GM06990 (cell line): ENCODE results near the gene CD48.
"Not testable (repeated sequence)": the region's sequence is repeated elsewhere in the genome, so short reads cannot be mapped to it uniquely, and the experiment has no call there.

ENCODE experiments used
- DNase-seq: peaks from one replicate; pipeline ENCODE4 v3.0.0-alpha.2; 2011; ENCODE audit not compliant: insufficient read length; ENCODE audit errors: extremely low read depth
- H3K27me3 ChIP-seq: replicated peaks from 2 replicates; pipeline ENCODE4 v1.6.0; 2011; ENCODE audit warnings: low read length; ENCODE audit not compliant: control insufficient read depth, insufficient read depth
- H3K36me3 ChIP-seq: 2 replicates; pipeline ENCODE4 v1.5.1; 2011; ENCODE audit warnings: low read length; ENCODE audit not compliant: control insufficient read depth, insufficient read depth
- H3K4me3 ChIP-seq: replicated peaks from 2 replicates; pipeline ENCODE4 v1.5.1; 2011; ENCODE audit warnings: low read depth, mild to moderate bottlenecking, control low read depth, low read length
- CTCF ChIP-seq: IDR thresholded peaks from 2 replicates; pipeline ENCODE4 v1.5.1; 2011; ENCODE audit warnings: low read length, control low read depth, mild to moderate bottlenecking, inconsistent platforms; ENCODE audit not compliant: insufficient read depth, poor library complexity, severe bottlenecking

Gene CD48

GRCh38 chr1:160720356-160721085 is 8.9 kb upstream of the CD48 start:
- DNase-seq: no peak
- H3K36me3 ChIP-seq: no peaks in the 10 kb centered on the region; the same call in 1 of the 2 replicates
- H3K27me3 ChIP-seq: no peaks in the 10 kb centered on the region
- H3K4me3 ChIP-seq: no peak overlapping the region
- no peak for TF ChIP-seq CTCF

GRCh38 chr1:160718210-160718609 is 6.6 kb upstream of the CD48 start:
- H3K27me3 ChIP-seq: no peaks in the 10 kb centered on the region
- no peak overlapping the region for H3K4me3 ChIP-seq
- no peaks in the 10 kb centered on the region; the same call in 1 of the 2 replicates for H3K36me3 ChIP-seq
- DNase-seq: no peak
- TF ChIP-seq CTCF: no peak

GRCh38 chr1:160717306-160717705 is 5.7 kb upstream of the CD48 start:
- TF ChIP-seq CTCF: no peak
- H3K36me3 ChIP-seq: no peaks in the 10 kb centered on the region; the same call in 1 of the 2 replicates
- DNase-seq: no peak
- no peak overlapping the region for H3K4me3 ChIP-seq
- H3K27me3 ChIP-seq: no peaks in the 10 kb centered on the region

GRCh38 chr1:160716013-160716412 is 4.4 kb upstream of the CD48 start:
- no peak for TF ChIP-seq CTCF
- Histone ChIP-seq H3K36me3 (no peaks in the 10 kb centered on the region; the same call in 1 of the 2 replicates), H3K4me3 (no peak overlapping the region), H3K27me3 (no peaks in the 10 kb centered on the region)
- no peak for DNase-seq

- DNase-seq, H3K27me3 ChIP-seq, H3K36me3 ChIP-seq, H3K4me3 ChIP-seq: not testable (repeated sequence)
These were observed 2.5 kb upstream of the CD48 start for GRCh38 chr1:160714034-160714648.

- TF ChIP-seq CTCF: no peak
- Histone ChIP-seq H3K27me3 (no peaks in the 10 kb centered on the region), H3K36me3 (peaks cover 2% of the 10 kb centered on the region; the same call in 1 of the 2 replicates), H3K4me3 (no peak overlapping the region)
- DNase-seq: no peak
These were observed 1.5 kb upstream of the CD48 start for GRCh38 chr1:160713161-160713560.

- H3K4me3 ChIP-seq: peak overlapping the region; percentile 98
- H3K27me3 ChIP-seq: not testable (repeated sequence)
- peak; percentile 66 for DNase-seq
These were observed 981 bp upstream of the CD48 start for GRCh38 chr1:160712525-160713080.

More at GRCh38 chr1:160712525-160713080, 981 bp upstream of the CD48 start:
- H3K36me3 ChIP-seq: not testable (repeated sequence)
